Neural progenitor cell (in vitro differentiated cells): ENCODE data around the gene KIRREL2. TPM values are rescaled to one million over a fixed set of nuclear protein-coding genes. Genes with fewer than 3 reads are reported as not detected.
A peak's percentile ranks its signal among the peaks of the same experiment; 100 is the strongest.

Experiments
- DNase-seq: peaks from one replicate; pipeline ENCODE4 v3.0.0-alpha.2; 2016; ENCODE audit warnings: low spot score
- H2AFZ ChIP-seq: fragments of 200-600 bp; sonication (generic); replicated peaks from 2 replicates; pipeline ENCODE4 v1.6.1; 2016; ENCODE audit warnings: antibody characterized with exemption
- H3F3A ChIP-seq: fragments of 200-600 bp; sonication (generic); 2 replicates; pipeline ENCODE4 v1.6.1; 2016; ENCODE audit warnings: antibody characterized with exemption, low read depth
- H3K27ac ChIP-seq: fragments of 200-600 bp; sonication (generic); 2 replicates; pipeline ENCODE4 v1.5.1; 2016; ENCODE audit warnings: mild to moderate bottlenecking
- H3K27me3 ChIP-seq: fragments of 200-600 bp; sonication (generic); 2 replicates; pipeline ENCODE4 v1.6.1; 2016; ENCODE audit warnings: mild to moderate bottlenecking, moderate library complexity
- H3K36me3 ChIP-seq: fragments of 200-600 bp; sonication (generic); 2 replicates; pipeline ENCODE4 v1.5.1; 2016
- H3K4me1 ChIP-seq: fragments of 200-600 bp; sonication (generic); 2 replicates; pipeline ENCODE4 v1.6.1; 2016; ENCODE audit warnings: mixed run types
- H3K4me2 ChIP-seq: fragments of 200-600 bp; sonication (generic); 2 replicates; pipeline ENCODE4 v1.6.1; 2016
- H3K4me3 ChIP-seq: fragments of 200-600 bp; sonication (generic); 2 replicates; pipeline ENCODE4 v1.5.1; 2016
- H3K79me2 ChIP-seq: fragments of 200-600 bp; sonication (generic); 2 replicates; pipeline ENCODE4 v1.6.1; 2016; ENCODE audit warnings: low read depth
- H3K9ac ChIP-seq: fragments of 200-600 bp; sonication (generic); 2 replicates; pipeline ENCODE4 v1.6.1; 2016
- H3K9me3 ChIP-seq: fragments of 200-600 bp; sonication (generic); 2 replicates; pipeline ENCODE4 v1.5.1; 2016; ENCODE audit warnings: low read depth
- H4K20me1 ChIP-seq: fragments of 200-600 bp; sonication (generic); 2 replicates; pipeline ENCODE4 v1.6.1; 2016; ENCODE audit warnings: low read depth
- H3K27ac Mint-ChIP-seq: 3 replicates; pipeline ENCODE4 v1.8.0; 2021; ENCODE audit warnings: mixed read lengths
- H3K27me3 Mint-ChIP-seq: 2 replicates; pipeline ENCODE4 v1.8.0; 2022; ENCODE audit warnings: low read depth, mild to moderate bottlenecking, inconsistent platforms, moderate library complexity, mixed read lengths; ENCODE audit not compliant: insufficient read depth
- H3K36me3 Mint-ChIP-seq: 3 replicates; pipeline ENCODE4 v1.8.0; 2021; ENCODE audit warnings: mixed read lengths
- H3K4me1 Mint-ChIP-seq: 3 replicates; pipeline ENCODE4 v1.8.0; 2021; ENCODE audit warnings: mixed read lengths
- H3K4me3 Mint-ChIP-seq: 3 replicates; pipeline ENCODE4 v1.8.0; 2021; ENCODE audit warnings: mild to moderate bottlenecking, moderate library complexity, mixed read lengths
- H3K9me3 Mint-ChIP-seq: 3 replicates; pipeline ENCODE4 v1.8.0; 2020; ENCODE audit warnings: mixed read lengths
- EZH2 ChIP-seq: fragments of 200-600 bp; sonication (generic); IDR thresholded peaks from 2 replicates; pipeline ENCODE4 v1.6.1; 2017; ENCODE audit warnings: antibody characterized with exemption, mild to moderate bottlenecking, moderate library complexity
- EZH2phosphoT487 ChIP-seq: fragments of 200-600 bp; sonication (generic); IDR thresholded peaks from 2 replicates; pipeline ENCODE4 v1.6.1; 2017; ENCODE audit warnings: antibody characterized with exemption
- total RNA-seq: library from RNA; depleted of rRNA; stranded (reverse); fragments of >200 nt; gene quantifications from 2 replicates; pipeline ENCODE4 v1.2.3, GENCODE V29; 2015; ENCODE audit warnings: low replicate concordance
- TF ChIP-seq, protein P1 (sequence below): fragments of 200-600 bp; sonication (generic); IDR thresholded peaks from 2 replicates; pipeline ENCODE4 v1.5.1; 2017; ENCODE audit warnings: antibody characterized with exemption, mild to moderate bottlenecking

KIRREL2 gene
- total RNA-seq, 1 donor from 2014 or later, result 2.4 TPM

DNA sequence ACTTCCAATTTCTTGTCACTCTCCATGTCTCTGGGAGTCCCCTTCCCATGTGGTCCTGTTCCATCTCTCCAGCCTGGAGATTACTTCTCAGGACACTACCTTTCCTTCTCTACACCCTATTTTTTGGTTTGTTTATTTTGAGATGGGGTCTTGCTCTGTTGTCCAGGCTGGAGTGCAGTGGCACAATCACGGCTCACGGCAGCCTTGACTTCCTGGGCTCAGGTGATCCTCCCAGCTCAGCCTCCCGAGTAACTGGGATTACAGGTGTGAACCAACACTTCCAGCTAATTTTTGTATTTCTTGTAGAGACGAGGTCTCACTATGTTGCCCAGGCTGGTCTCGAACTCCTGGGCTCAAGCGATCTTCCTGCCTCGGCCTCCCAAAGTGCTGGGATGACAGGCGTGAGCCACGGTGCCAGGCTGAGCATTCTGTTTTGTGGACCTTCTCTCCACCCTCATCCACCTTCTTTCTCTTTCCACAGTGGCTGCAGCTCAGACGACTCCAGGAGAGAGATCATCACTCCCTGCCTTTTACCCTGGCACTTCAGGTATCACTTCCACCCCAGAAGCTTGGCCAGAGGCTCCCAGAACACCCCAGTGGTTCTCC, 46.3 kb downstream of the KIRREL2 start:
- peaks cover 4% of the 10 kb centered on the region for H3K79me2 ChIP-seq
- peaks cover 13% of the 10 kb centered on the region for H3F3A ChIP-seq
- H3K4me3 Mint-ChIP-seq, result peak overlapping the region; percentile 69
- H3K36me3 Mint-ChIP-seq, result no peaks in the 10 kb centered on the region
- no peaks in the 10 kb centered on the region for H3K9me3 Mint-ChIP-seq
- H3K36me3 ChIP-seq, result no peaks in the 10 kb centered on the region
- H3K4me1 ChIP-seq, result no peaks in the 10 kb centered on the region
- H2AFZ ChIP-seq, result peak overlapping the region; percentile 78
- H3K9ac ChIP-seq, result no peak overlapping the region
- peaks cover 37% of the 10 kb centered on the region for H3K4me1 Mint-ChIP-seq
- H3K27ac ChIP-seq, result no peak overlapping the region
- H4K20me1 ChIP-seq, result no peaks in the 10 kb centered on the region
- peaks cover 21% of the 10 kb centered on the region for H3K27me3 Mint-ChIP-seq
- H3K27ac Mint-ChIP-seq, result peak overlapping the region; percentile 69
- peaks cover 33% of the 10 kb centered on the region for H3K27me3 ChIP-seq
- peak overlapping the region; percentile 68 for H3K4me2 ChIP-seq
- H3K9me3 ChIP-seq, result no peaks in the 10 kb centered on the region
- DNase-seq, result no peak
- H3K4me3 ChIP-seq, result peak overlapping the region; percentile 37
- TF ChIP-seq EZH2phosphoT487 (no peak), EZH2 (no peak)
- TF ChIP-seq, protein P1, sequence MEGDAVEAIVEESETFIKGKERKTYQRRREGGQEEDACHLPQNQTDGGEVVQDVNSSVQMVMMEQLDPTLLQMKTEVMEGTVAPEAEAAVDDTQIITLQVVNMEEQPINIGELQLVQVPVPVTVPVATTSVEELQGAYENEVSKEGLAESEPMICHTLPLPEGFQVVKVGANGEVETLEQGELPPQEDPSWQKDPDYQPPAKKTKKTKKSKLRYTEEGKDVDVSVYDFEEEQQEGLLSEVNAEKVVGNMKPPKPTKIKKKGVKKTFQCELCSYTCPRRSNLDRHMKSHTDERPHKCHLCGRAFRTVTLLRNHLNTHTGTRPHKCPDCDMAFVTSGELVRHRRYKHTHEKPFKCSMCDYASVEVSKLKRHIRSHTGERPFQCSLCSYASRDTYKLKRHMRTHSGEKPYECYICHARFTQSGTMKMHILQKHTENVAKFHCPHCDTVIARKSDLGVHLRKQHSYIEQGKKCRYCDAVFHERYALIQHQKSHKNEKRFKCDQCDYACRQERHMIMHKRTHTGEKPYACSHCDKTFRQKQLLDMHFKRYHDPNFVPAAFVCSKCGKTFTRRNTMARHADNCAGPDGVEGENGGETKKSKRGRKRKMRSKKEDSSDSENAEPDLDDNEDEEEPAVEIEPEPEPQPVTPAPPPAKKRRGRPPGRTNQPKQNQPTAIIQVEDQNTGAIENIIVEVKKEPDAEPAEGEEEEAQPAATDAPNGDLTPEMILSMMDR, result no peak

DNA sequence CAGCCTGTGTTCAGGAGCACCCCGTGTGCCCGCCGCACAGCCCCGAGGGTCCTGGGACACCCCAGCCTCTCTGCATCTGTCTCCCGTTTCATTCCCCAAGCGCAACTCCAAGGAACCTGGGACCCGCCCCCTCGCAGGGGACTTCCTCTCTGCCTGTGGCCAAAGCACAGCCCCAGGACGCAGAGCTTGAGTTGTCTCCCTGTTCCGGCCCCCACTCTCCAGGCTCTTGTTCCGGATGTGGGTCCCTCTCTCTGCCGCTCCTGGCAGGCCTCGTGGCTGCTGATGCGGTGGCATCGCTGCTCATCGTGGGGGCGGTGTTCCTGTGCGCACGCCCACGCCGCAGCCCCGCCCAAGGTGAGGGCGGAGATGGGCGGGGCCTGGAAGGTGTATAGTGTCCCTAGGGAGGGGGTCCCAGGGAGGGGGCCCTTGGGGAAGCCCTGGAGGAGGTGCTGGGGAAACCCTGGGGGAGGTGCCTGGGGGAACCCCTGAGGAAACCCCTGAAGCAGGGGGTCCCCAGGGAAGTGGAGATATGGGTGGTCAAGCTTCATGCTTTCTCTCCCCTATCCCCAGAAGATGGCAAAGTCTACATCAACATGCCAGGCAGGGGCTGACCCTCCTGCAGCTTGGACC, 47.0 kb downstream of the KIRREL2 start:
- Histone ChIP-seq H3K9ac (no peak overlapping the region), H3K79me2 (peaks cover 3% of the 10 kb centered on the region), H3K36me3 (no peaks in the 10 kb centered on the region), H3K4me3 (peak overlapping the region; percentile 37), H3K4me2 (peak overlapping the region; percentile 68), H3K9me3 (no peaks in the 10 kb centered on the region), H3F3A (peaks cover 13% of the 10 kb centered on the region), H4K20me1 (no peaks in the 10 kb centered on the region), H3K27ac (no peak overlapping the region), H3K27me3 (peaks cover 29% of the 10 kb centered on the region), H2AFZ (peak overlapping the region; percentile 78), H3K4me1 (no peaks in the 10 kb centered on the region)
- TF ChIP-seq EZH2 (no peak), EZH2phosphoT487 (no peak)
- TF ChIP-seq, protein P1, result no peak
- Mint-ChIP-seq H3K9me3 (no peaks in the 10 kb centered on the region), H3K4me1 (peaks cover 39% of the 10 kb centered on the region), H3K27ac (no peak overlapping the region), H3K27me3 (peaks cover 21% of the 10 kb centered on the region), H3K36me3 (no peaks in the 10 kb centered on the region), H3K4me3 (peak overlapping the region; percentile 69)
- peak; percentile 69 for DNase-seq

DNA sequence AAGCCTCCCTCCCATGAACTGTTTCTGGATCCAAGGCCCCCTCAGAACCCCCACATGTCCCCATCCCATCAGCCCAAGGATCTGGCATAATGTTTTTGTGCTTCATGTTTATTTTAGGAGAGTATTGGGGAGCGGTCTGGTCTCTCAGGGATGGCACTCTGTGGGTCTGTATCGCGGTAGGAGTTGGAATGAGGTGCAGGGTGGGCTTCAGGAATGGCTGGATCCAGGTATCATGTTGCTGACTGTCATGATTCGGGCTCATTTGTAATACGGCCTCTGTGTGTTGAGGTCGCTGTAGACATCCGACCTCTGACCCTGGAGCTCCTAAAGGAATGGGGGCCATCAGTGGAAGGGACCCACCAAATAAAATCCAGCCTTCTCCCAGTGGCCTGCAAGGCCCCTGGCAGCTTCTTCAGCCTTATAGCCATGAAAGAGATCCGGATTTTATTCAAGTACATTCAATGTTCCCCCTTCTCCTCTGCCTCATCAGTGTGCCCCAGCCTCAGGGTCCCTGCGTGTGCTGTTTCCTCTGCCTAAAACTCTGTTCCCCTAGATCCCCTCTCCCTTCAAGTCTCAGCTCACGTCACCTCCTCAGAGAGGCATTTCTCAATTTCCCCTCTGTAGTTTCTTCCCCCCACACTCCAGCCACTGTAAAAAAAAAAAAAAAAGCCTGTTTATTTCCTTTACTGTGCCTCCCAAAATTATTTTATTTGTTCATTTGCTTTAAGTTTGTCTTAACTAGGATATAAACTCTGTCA, 47.8 kb downstream of the KIRREL2 start:
- peaks cover 23% of the 10 kb centered on the region for H3K27me3 Mint-ChIP-seq
- Histone ChIP-seq H3K27me3 (peaks cover 26% of the 10 kb centered on the region), H3K79me2 (no peaks in the 10 kb centered on the region), H3K9me3 (no peaks in the 10 kb centered on the region), H2AFZ (no peak overlapping the region), H3K9ac (no peak overlapping the region), H3K36me3 (no peaks in the 10 kb centered on the region), H3K4me3 (no peak overlapping the region), H4K20me1 (no peaks in the 10 kb centered on the region), H3K4me1 (peaks cover 3% of the 10 kb centered on the region), H3K4me2 (no peak overlapping the region), H3F3A (peaks cover 13% of the 10 kb centered on the region), H3K27ac (no peak overlapping the region)
- H3K36me3 Mint-ChIP-seq, result no peaks in the 10 kb centered on the region
- peak overlapping the region; percentile 36 for H3K4me3 Mint-ChIP-seq
- DNase-seq, result no peak
- H3K27ac Mint-ChIP-seq, result peak overlapping the region; percentile 50
- no peaks in the 10 kb centered on the region for H3K9me3 Mint-ChIP-seq
- peaks cover 41% of the 10 kb centered on the region for H3K4me1 Mint-ChIP-seq
- TF ChIP-seq, protein P1, result no peak
- TF ChIP-seq EZH2 (no peak), EZH2phosphoT487 (no peak)
